NCI-H510A treated with DMSO at 0.1 percent for 48 hours (cell line): ENCODE results near the gene UBE2E2.

Experiments used
- DNase-seq: peaks from one replicate; lab custom pipeline; 2025; lab: John Stamatoyannopoulos, UW

UBE2E2 gene

DNA sequence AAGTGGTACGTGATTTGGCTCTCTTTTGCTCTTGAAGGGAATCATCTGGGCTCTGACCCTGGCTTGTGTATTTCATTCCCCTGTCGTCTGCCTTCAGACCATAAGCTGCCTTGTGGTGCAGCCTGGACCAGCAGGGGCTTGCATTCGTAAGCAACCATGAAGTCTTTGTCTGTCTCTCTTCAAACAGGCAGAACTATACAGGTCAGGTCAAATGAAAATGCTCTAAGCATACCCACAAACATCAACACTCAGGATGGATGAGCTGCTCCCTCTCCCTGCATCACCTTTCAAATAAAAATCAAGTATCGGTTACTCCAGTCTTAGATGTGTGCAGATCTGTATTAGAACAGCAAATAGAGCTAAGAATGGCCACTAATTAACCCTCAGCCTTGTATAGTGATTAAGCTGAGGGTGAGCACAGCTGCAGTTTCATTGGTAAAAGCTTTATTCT lies 334.0 kb downstream of the UBE2E2 start:
- no peak for DNase-seq

DNA sequence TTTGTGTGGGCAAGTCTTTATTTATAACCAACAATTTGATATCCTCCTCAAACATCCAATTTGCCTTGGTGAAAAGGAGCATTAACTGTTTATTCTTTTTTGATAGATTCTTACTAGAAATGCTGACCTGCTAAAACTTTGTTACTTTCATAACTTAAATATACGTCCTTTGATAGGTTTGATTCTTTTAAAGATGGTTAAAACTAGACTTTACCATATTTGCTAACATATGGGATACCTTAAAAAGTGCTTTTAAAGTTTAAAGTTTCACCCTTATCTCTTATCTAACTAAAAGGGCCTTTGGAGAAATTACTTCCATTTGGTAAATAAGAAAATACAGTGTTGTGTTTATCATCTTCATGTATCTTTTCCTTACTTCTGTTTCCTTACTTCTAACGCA lies 336.1 kb downstream of the UBE2E2 start:
- DNase-seq = no peak

DNA sequence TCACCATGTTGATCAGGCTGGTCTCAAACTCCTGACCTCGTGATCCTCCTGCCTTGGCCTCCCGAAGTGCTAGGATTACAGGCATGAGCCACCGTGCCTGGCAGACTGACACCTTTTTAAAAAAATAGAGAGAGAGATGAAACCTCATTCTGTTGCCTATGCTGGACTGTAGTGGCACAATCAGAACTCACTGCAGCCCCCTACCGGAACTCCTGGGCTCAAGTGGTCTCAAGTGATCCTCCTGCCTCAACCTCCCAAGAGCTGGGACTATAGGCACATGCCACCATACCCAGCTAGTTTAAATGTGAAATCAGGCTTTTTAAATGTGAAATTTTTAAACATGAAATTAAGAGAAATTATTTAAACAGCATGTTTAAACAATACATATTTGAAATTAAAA lies 337.5 kb downstream of the UBE2E2 start:
- no peak for DNase-seq

DNA sequence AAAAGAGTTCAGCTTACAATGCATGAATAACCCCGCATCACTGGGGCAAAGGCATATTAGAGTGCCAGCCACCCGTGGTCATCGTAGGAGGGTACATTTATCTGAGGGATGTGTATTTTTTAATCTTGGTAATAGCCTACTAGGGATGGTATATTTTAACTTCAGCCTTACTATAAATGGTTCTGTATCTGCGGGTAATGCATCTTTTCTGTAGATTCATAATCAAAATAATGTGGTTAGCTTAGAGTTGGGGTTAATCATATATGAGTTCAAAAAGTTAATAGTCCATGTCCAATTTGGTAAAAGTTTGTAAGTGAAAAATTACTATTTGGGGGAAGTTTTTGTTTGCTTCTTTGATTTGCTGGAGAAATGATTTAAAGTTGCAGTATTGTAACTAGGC lies 339.0 kb downstream of the UBE2E2 start:
- DNase-seq = no peak

DNA sequence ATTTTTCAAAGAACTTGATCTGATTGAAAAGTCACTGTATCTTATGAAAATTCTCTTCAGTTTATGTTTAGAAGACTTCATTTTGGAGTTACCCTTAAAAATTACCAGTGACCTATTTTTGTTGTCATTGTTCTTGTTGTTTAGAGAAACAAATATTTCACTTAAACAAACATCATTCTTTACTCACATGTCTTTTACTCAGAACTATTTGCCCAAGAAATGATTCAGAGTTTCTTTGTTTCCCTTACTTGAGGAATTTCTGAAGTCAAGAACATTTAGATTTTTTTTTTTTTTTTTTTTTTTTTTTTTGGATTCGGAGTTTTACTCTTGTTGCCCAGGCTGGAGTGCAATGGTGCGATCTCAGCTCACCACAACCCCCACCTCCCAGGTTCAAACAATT lies 343.1 kb downstream of the UBE2E2 start:
- no peak for DNase-seq

DNA sequence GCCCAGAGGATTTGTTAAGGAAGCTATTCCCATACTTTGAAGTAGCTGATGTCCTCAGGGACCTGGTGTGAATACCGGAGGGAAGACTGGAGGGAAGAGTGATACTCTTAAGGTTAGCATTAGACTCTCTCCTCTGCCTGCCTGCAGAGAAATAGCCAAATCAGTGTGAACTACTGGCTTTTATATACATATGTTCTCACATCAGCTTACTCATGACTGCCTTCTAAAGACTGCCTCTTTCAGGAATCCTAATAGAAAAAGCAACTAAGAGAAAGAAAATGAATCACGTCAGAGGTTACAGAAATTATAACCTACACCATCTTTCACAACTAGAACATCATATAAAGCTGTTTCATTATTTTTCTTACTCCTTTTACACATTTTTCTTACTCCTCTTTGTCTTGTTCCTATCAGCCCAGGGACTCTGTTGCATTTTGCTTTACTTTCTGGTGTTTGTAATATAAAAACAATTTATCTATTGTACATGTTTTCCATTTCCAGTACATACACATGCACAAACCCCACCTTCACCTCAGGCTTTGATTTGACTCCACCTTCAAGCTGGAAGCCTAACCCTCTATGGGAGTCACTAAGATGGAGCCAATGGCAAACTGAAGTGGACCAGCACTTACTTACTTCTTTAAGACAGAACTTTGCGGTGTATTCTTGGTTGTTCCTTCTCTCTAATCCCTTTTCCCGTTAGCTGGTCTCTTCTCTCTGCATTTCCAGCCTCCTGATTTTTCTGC lies 345.0 kb downstream of the UBE2E2 start:
- no peak for DNase-seq

DNA sequence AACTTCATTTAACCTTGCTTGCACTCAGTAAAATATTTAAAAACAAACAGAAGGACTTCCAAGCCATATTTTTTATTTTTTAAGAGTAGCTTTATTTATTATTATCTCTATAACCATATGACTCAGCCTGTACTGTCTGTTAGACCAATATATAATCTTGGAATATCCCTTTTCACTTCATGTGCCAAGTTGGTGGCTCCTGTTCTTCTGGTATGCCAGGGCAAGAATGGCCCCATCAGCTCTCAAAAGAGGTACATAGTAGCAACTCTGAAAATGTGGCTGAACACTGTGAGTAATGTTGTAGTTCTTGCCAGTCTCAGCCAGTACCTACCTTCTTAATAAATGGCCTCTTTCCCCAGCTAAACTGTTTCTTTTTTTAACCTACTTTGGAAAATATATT lies 345.6 kb downstream of the UBE2E2 start:
- no peak for DNase-seq

DNA sequence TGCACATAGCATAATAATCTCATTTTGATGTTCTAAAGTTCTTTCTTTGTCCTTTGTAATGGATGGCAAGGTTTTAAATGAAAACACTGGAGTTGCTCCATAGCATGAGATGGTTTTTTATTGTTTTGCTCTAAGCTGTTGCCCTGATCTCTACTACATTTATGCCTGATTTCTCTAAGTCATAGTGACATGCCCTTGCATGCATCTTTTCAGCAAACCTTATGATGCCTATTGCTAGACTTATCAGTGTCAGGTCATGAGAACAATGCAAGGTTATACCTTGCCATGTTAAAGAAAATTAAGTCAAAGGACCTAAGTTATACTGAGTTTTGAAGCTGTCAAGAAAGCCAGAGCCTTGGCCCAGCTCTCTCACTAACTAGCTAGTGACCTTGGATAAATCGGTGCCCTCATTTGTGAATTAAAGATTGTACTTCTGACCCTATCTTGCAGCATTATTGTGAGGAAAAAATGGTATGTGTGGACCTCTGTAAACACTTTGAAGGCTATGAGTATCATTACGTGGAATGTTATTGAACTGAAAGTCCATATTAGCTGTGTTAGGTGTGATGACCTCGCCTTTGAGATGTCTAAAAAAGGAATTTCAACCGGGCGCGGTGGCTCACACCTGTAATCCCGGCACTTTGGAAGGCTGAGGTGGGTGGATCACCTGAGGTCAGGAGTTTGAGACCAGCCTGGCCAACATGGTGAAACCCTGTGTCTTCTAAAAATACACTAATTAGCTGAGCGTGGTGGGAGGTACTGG lies 346.2 kb downstream of the UBE2E2 start:
- no peak for DNase-seq

DNA sequence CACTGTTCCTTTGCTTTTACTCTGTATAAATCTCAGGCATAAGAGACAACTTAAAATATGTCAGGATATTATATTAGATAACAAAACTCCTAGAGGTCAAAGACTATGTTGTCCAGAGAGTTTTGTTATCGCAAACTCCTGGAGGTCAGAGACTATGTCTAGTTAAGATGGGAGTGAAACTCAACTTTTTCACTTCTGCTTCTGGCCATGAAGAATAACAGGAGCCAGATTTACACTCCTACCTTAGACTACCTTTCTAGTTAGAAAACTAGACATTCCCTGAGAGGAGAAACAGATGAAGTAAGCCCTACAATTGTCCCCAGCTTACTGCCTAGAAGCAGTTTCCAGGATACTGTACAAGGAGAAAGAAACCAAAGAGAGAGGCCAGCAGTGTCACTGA lies 347.3 kb downstream of the UBE2E2 start:
- DNase-seq = no peak

DNA sequence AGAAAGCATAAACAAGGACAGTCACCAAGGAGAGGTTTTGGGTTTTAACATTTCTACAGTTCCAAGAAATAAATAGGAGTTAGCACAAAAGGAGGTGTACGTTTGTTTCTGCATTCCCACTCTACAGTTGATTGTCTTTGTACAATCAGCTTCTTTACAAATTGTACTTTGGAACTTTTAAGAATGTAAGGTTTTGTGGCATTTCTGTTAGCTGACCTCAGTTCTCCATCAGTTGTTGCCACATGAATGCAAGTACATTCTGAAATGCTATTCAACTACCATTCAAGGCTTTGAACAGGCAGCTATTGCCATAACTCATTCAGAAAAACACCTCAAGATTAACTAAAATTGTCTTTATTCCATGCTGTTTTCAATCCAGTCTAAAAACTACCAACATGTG lies 349.4 kb downstream of the UBE2E2 start:
- DNase-seq = no peak

DNA sequence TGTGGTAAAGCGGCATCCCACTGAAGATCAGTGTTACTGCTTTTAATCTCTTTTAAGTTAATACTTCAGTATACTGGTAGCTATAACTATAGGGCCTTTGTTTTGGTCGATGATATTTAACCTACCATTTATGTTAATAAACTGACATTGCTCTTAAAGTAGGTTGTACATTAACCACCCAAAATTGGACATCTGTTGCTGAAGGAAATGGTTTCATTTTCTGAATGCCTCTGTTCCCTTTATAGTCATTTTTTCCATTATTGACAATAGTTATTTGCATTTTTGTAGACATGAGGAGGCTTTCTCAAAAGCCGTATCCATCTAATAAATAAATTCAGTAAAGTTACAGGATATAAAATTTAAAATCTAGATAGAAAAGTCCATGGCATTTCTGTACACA lies 350.2 kb downstream of the UBE2E2 start:
- DNase-seq = no peak

DNA sequence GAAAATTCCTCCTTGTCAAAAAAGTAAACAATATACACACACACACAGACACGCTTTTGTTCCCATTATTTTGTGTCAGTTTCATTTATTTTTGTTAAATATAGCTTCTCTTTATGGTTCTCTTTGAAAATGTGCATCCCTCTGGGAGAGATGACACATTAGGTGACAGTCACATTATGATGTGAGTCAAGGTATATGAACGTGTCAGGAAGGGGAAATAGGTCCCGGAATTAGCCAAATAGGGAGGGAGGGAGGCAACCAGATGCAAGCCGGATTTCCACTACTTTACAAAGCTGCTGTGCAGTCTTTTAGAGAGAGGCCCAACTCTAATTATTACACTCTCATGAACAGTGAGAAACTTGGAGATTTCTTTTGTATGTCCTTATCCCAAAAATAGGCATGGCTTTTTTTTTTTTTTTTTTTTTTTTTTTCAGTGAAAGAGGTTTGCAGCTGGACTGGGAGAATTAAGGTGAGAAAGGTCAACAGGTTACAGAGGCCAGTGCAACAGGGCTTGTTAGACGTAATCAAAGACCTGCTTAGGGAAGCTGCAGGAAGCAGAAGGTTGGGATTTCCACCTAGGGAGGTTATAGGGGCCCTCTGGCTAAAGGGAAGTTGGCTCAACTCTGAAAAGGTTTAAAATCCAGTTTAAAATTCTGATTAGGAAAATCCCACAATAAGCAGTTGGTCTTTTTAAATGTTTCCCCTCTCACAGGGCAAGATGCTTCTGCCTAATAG lies 362.1 kb downstream of the UBE2E2 start:
- no peak for DNase-seq

DNA sequence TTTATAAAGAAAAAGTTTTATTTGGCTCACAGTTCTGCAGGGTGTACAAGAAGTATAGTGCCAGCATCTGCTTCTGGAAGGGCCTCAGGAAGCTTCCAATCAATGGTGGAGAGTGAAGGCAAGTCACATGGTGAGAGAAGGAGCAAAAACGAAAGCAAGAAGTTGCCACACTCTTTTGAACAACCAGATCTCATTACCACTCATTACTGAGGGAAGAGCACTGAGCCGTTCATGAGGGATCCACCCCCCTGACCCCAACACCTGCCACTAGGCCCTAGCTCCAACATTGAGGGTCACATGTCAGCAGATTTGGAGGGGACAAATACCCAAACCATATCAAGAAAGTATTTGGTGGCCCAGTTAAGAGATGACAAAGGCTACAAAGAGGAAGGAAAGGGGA lies 363.4 kb downstream of the UBE2E2 start:
- no peak for DNase-seq

DNA sequence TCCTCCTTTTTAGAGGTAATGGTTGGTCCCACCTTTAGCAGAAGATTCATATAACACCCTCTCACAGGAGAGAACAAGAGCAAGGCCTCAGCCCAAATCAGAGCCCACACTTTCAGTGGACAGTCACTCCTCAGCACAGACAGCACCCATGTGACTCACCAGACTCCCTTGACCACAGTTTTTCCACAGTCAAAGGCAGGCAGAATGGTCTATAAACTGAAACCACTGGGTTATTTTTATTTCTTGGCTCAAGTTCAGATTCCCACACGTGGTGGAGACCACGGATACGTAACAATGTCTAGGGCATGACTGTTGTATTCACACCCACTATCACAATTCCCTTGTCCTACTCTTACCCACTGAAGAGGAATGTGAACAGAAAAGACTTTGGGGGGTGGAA lies 364.8 kb downstream of the UBE2E2 start:
- no peak for DNase-seq

DNA sequence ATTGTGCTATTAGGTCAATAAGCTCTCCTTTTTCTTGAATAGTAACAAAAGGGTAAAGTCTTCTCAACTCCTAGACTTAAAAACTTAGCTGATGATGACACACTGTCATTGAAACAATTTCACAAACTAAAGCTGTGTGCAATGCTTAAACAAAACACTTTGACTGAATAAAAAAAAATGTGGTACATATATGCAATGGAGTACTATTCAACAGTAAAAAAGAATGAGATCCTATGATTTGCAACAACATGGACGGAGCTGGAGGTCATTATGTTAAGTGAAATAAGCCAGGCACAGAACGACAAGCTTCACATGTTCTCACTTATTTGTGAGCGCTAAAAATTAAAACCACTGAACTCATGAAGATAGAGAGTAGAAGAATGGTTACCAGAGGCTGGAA lies 370.7 kb downstream of the UBE2E2 start:
- DNase-seq = no peak

DNA sequence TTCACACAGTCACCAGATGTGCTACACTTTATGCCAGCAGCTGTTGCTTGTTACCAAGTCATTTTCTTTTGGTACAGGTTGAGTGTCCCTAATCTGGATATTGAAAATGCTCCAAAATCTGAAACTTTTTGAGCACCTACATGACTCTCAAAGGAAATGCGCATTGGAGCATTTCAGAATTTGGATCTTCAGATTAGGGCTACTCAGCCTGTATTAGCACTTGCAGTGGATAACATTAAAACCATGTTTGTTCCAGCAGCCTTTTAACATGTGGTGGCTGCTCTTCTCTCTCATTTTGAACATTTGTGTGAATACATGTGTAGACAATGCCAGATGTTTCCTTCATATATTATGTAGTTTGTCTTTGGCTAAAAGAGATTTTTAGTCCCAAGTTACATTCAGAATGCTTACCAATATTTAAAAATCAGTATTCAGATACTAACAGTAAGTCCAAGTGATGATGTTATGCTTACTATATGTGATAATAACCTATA lies 371.7 kb downstream of the UBE2E2 start:
- no peak for DNase-seq

DNA sequence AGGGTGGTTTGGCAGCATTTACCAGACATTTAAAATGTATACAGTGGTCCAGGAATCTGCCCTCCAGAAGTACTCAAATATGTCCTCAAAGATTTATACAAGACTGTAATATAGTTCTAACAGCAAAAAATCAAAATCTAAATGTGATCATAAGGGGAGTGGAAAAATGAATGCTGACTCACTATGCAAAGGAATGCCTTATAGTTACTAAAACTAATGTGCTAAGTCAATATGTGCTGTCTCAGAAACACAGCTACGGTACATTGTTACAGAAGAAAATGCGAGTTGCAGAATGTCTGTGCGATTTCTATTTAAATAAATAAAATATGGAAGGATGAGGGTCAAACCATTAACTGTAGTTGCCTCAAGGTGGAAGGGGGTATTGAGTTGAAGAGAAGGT lies 372.6 kb downstream of the UBE2E2 start:
- DNase-seq = no peak

DNA sequence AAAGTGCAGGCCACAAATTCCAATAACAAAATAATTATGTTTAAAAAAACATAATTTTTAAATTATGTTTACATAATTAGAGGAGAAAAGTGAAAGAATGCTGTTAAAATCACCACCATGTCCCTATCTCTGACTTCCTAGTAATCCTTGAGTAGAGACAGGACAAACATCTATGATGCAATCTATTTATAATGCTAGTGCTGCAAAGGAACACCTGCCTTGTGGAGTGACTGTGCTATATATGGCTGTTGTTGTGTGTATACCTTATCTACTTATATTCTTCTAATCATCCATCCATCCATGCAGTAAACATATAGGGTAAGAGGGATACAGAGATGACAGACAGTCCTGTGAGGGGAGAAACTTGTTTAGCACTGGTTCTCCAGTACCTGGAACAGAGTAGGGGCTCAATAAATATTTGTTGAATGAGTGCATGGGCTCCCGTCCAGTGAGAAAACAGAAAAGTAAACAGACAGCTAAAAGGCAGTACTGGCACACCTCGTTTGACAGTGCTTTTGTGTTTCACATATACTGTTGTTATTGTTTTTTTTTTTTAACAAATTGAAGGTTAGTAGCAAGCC lies 373.3 kb downstream of the UBE2E2 start:
- DNase-seq = peak; percentile 84

DNA sequence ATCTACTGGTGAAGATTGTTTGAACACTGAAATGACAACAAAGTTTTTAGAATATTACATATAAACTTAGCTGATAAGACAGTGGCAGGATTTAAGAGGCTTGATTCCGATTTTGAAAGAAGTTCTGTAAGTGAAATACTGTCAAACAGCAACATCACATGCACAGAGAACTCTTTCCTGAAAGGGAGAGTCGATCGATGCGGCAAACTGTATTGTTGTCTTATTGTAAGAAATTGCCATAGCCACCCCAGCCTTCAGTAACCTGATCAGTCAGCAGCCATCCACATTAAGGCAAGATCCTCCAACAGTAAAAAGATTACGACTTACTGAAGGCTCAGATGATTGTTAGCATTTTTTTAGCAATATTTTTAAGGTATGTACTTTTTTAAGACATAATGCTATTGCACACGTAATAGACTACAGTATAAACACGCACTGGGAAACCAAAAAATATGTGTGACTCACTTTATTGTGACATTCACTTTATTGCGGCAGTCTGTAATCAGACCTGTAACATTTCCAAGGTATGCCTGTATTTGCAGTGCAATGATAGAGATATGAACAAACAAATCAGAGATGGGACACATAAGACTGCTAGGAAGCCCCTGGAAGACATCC lies 377.1 kb downstream of the UBE2E2 start:
- no peak for DNase-seq

DNA sequence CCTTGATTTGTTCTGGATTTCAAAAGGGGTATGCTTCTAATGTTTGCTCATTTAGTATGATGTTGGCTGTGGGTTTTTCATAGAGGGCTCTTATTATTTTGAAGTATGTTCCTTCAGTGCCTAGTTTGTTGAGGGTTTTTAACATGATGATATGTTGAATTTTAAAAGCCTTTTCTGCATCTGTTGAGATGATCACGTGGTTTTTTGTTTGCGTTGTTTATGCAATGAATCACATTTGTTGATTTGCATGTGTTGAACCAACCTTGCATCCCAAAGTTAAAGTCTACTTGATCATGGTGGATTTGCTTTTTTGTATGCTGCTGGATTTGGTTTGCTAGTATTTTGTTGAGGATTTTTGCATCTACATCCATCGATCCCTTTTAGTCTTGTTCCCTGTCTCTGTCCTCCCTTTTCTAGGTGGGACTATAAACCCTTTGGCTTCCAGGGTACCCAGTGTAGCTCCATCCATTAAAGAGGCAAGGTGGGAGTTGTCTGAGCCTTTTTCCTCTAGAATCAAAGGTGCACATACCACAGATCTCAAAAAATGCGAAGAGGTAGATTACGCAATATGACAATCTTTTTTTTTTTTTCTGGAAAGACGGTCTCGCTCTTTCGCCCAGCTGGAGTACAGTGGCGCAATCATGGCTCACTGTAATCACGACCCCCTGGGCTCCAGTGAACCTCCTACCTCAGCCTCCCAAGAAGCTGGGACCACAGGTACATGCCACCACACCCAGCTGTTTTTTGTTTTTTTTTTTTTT lies 381.0 kb downstream of the UBE2E2 start:
- DNase-seq = no peak

DNA sequence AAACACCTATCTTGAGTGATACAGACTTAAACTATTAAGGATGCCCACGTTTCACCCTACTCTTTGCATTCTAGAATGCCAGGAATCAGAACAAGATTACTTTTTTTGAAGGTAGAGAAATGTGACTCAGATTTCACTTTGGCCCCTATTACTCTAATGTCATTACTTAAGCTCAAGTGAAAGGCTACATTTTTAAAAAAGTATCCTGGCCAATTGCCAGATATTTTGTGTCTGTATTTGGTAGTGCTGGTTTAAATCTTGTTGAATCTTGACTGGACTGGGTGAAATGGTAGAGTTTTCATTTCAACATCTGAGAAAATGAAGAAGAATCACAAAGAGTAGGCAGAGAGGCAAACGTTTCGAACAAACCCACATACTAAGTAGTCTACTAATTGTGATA lies 384.4 kb downstream of the UBE2E2 start:
- no peak for DNase-seq
